IMR-90 (cell line): ENCODE results near the gene SFR1.

ENCODE experiments used
- BHLHE40 ChIP-seq: fragments of 150-350 bp; IDR thresholded peaks from 2 replicates; pipeline ENCODE4 v1.6.1; 2016; ENCODE audit warnings: mild to moderate bottlenecking, low read depth, low read length
- CHD1 ChIP-seq: IDR thresholded peaks from 2 replicates; pipeline ENCODE4 v1.6.1; 2012; ENCODE audit warnings: low read depth, low read length, improper control_type of control experiment
- MAZ ChIP-seq: IDR thresholded peaks from 2 replicates; pipeline ENCODE4 v1.6.1; 2012; ENCODE audit warnings: low read depth, mild to moderate bottlenecking, low read length, improper control_type of control experiment, moderate library complexity, borderline replicate concordance
- POLR2A ChIP-seq: IDR thresholded peaks from 2 replicates; pipeline ENCODE4 v1.6.1; 2012; ENCODE audit warnings: mild to moderate bottlenecking, low read depth, low read length
- RFX5 ChIP-seq: IDR thresholded peaks from 2 replicates; pipeline ENCODE4 v1.8.0; 2012; ENCODE audit warnings: low read depth, mild to moderate bottlenecking, low read length, moderate library complexity
- TF ChIP-seq, protein P1 (sequence below): conservative IDR thresholded peaks from 2 replicates; pipeline ENCODE4 v1.5.1; 2012; ENCODE audit warnings: mild to moderate bottlenecking, low read depth, low read length, improper control_type of control experiment
- TF ChIP-seq, protein P2 (sequence below): fragments of 150-350 bp; IDR thresholded peaks from 2 replicates; pipeline ENCODE4 v1.6.1; 2017; ENCODE audit warnings: mild to moderate bottlenecking, antibody characterized with exemption, low read length, low read depth

DNA sequence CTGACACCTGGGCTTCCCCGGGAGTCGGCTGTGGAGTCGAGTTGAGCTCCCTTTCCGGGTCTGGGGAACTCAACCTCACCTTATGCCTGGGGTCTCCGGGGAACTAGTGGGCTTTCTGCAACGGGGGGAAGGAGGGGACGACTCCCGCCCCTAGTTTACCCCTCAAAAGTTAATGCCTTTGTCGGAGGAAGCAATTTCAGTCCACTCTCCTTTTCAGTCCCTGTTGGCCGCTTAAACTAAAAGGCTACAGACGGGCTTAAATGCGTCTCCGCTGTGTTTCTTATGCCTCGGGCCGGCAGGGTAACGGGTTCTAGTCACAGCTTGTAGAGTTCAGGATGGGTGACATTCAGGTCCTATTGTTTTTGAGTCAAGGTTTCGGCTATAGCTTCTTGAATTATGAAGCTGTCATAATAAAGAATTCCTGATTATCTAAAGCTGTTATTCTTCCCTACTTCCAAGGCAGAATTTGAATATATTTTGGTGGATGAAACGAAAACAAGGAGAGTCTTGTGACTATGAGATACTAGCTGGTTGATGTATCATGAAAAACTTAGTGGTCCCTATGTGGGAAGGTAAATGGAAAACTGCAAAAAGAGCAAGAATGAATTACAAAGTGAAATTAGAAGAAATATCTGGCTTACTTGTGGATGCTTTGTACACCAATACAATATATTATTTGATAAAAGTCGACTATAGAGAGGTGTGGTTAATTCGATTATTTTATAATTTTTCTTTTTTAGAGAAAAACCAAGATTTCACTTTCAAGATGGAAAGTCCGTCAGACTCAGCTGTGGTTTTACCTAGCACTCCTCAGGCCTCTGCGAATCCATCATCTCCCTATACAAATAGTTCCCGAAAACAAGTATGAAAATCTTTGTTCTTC lies 495 bp downstream of the SFR1 start:
- TF ChIP-seq POLR2A (no peak), CHD1 (no peak), BHLHE40 (no peak), MAZ (no peak), RFX5 (no peak)
- TF ChIP-seq, protein P1, sequence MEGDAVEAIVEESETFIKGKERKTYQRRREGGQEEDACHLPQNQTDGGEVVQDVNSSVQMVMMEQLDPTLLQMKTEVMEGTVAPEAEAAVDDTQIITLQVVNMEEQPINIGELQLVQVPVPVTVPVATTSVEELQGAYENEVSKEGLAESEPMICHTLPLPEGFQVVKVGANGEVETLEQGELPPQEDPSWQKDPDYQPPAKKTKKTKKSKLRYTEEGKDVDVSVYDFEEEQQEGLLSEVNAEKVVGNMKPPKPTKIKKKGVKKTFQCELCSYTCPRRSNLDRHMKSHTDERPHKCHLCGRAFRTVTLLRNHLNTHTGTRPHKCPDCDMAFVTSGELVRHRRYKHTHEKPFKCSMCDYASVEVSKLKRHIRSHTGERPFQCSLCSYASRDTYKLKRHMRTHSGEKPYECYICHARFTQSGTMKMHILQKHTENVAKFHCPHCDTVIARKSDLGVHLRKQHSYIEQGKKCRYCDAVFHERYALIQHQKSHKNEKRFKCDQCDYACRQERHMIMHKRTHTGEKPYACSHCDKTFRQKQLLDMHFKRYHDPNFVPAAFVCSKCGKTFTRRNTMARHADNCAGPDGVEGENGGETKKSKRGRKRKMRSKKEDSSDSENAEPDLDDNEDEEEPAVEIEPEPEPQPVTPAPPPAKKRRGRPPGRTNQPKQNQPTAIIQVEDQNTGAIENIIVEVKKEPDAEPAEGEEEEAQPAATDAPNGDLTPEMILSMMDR, result no peak
- TF ChIP-seq, protein P2, sequence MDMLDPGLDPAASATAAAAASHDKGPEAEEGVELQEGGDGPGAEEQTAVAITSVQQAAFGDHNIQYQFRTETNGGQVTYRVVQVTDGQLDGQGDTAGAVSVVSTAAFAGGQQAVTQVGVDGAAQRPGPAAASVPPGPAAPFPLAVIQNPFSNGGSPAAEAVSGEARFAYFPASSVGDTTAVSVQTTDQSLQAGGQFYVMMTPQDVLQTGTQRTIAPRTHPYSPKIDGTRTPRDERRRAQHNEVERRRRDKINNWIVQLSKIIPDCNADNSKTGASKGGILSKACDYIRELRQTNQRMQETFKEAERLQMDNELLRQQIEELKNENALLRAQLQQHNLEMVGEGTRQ, result no peak
